Uterus (tissue), 4 donors: Measurements from ENCODE around the gene NR2F1-AS1. TPM values are rescaled to one million over a fixed set of nuclear protein-coding genes. Genes with fewer than 3 reads are reported as not detected.

Experiments
- DNase-seq, 2 donors: peaks; one replicate each; pipeline ENCODE4 v3.0.0-alpha.2; 2019 to 2020
- H3K27ac ChIP-seq, 2 donors: fragments of 200-600 bp; sonication (generic); 1 replicate in 1 of 2; 2 replicates in 1 of 2; pipeline ENCODE4 v1.5.1; 2016 to 2018
- H3K27me3 ChIP-seq, 2 donors: fragments of 200-600 bp; sonication (generic); one replicate each; pipeline ENCODE4 v1.5.1; 2018 to 2019; ENCODE audit warnings: control low read depth in 1 of 2
- H3K36me3 ChIP-seq, 2 donors: fragments of 200-600 bp; sonication (generic); one replicate each; pipeline ENCODE4 v1.5.1; 2019; ENCODE audit warnings: control low read depth in 1 of 2
- H3K4me1 ChIP-seq, 2 donors: fragments of 200-600 bp; sonication (generic); one replicate each; pipeline ENCODE4 v1.5.1; 2018 to 2019; ENCODE audit warnings: control low read depth in 1 of 2
- H3K4me3 ChIP-seq, 2 donors: fragments of 200-600 bp; sonication (generic); 1 replicate in 1 of 2; 2 replicates in 1 of 2; pipeline ENCODE4 v1.5.1; 2018 to 2019; ENCODE audit warnings: mild to moderate bottlenecking in 1 of 2
- H3K9me3 ChIP-seq, 2 donors: fragments of 200-600 bp; sonication (generic); one replicate each; pipeline ENCODE4 v1.5.1; 2019; ENCODE audit warnings: control low read depth in 1 of 2
- POLR2A ChIP-seq, 2 donors: fragments of 450-650 bp; IDR thresholded peaks; one replicate each; pipeline ENCODE4 v1.6.1; 2016; ENCODE audit warnings: antibody characterized with exemption in 2 of 2, mild to moderate bottlenecking in 1 of 2, moderate library complexity in 1 of 2
- intact Hi-C: fragments of 100-400 bp; cut with DNase I; formaldehyde crosslinking; loops from one replicate; pipeline ENCODE4 v1.15.1; 2023; ENCODE audit warnings: low total_unique reads
- total RNA-seq, 4 donors: library from RNA; depleted of rRNA in 3 of 4; stranded (reverse); fragments of >200 nt in 3 of 4; gene quantifications; one replicate each; pipeline versions ENCODE4 v1.1.0 to v1.2.4, GENCODE V29; 2014 to 2023
- TF ChIP-seq, protein P1 (sequence below), 4 experiments: fragments of 200-600 bp in 2 of 4; fragments of 450-650 bp in 2 of 4; sonication (generic) in 2 of 4; IDR thresholded peaks; one replicate each; pipeline ENCODE4 v1.5.1; 2016 to 2019; ENCODE audit warnings: antibody characterized with exemption in 4 of 4, mild to moderate bottlenecking in 2 of 4, moderate library complexity in 1 of 4
- donor health status: DM: yes; HTN: yes; CAD: no.

NR2F1-AS1 gene
- total RNA-seq, 4 donors from 2014 or later = 4.4 to 46.1 (median 19.9) TPM

GRCh38 chr5:93406971-93407401 is 174.0 kb downstream of the NR2F1-AS1 start:
- Histone ChIP-seq H3K4me1 (no peaks in the 10 kb centered on the region), H3K27ac (no peak overlapping the region), H3K9me3 (no peaks in the 10 kb centered on the region), H3K4me3 (no peak overlapping the region), H3K27me3 (no peaks in the 10 kb centered on the region), H3K36me3 (no peaks in the 10 kb centered on the region)
- no peak for TF ChIP-seq POLR2A (IDR thresholded peaks at IDR 0.05)
- TF ChIP-seq, protein P1, sequence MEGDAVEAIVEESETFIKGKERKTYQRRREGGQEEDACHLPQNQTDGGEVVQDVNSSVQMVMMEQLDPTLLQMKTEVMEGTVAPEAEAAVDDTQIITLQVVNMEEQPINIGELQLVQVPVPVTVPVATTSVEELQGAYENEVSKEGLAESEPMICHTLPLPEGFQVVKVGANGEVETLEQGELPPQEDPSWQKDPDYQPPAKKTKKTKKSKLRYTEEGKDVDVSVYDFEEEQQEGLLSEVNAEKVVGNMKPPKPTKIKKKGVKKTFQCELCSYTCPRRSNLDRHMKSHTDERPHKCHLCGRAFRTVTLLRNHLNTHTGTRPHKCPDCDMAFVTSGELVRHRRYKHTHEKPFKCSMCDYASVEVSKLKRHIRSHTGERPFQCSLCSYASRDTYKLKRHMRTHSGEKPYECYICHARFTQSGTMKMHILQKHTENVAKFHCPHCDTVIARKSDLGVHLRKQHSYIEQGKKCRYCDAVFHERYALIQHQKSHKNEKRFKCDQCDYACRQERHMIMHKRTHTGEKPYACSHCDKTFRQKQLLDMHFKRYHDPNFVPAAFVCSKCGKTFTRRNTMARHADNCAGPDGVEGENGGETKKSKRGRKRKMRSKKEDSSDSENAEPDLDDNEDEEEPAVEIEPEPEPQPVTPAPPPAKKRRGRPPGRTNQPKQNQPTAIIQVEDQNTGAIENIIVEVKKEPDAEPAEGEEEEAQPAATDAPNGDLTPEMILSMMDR (IDR thresholded peaks at IDR 0.05) = no peak
- no peak for DNase-seq
- intact Hi-C loops = no loop called here

- no peaks in the 10 kb centered on the region for H3K27me3 ChIP-seq
- H3K4me3 ChIP-seq = no peak overlapping the region
- intact Hi-C loops = no loop called here
- H3K27ac ChIP-seq = no peak overlapping the region
- DNase-seq = no peak
- no peaks in the 10 kb centered on the region for H3K4me1 ChIP-seq
- H3K9me3 ChIP-seq = no peaks in the 10 kb centered on the region
- TF ChIP-seq POLR2A (IDR thresholded peaks at IDR 0.05) = no peak
- TF ChIP-seq, protein P1 (IDR thresholded peaks at IDR 0.05) = no peak
- no peaks in the 10 kb centered on the region for H3K36me3 ChIP-seq
Measured at GRCh38 chr5:93404246-93404645, 176.8 kb downstream of the NR2F1-AS1 start.

GRCh38 chr5:93403141-93403928 is 177.7 kb downstream of the NR2F1-AS1 start:
- no peaks in the 10 kb centered on the region for H3K27me3 ChIP-seq
- H3K36me3 ChIP-seq = no peaks in the 10 kb centered on the region
- intact Hi-C loops = no loop called here
- H3K27ac ChIP-seq = no peak overlapping the region
- H3K4me1 ChIP-seq = no peaks in the 10 kb centered on the region
- H3K9me3 ChIP-seq = no peaks in the 10 kb centered on the region
- H3K4me3 ChIP-seq = no peak overlapping the region
- TF ChIP-seq, protein P1 (IDR thresholded peaks at IDR 0.05) = no peak
- TF ChIP-seq POLR2A (IDR thresholded peaks at IDR 0.05) = no peak
- no peak for DNase-seq

GRCh38 chr5:93402451-93402850 is 178.6 kb downstream of the NR2F1-AS1 start:
- Histone ChIP-seq H3K4me3 (no peak overlapping the region), H3K27me3 (no peaks in the 10 kb centered on the region), H3K9me3 (no peaks in the 10 kb centered on the region), H3K4me1 (no peaks in the 10 kb centered on the region), H3K36me3 (no peaks in the 10 kb centered on the region), H3K27ac (no peak overlapping the region)
- no peak for DNase-seq
- intact Hi-C loops = no loop called here
- no peak for TF ChIP-seq POLR2A (IDR thresholded peaks at IDR 0.05)
- TF ChIP-seq, protein P1 (IDR thresholded peaks at IDR 0.05) = no peak

DNA sequence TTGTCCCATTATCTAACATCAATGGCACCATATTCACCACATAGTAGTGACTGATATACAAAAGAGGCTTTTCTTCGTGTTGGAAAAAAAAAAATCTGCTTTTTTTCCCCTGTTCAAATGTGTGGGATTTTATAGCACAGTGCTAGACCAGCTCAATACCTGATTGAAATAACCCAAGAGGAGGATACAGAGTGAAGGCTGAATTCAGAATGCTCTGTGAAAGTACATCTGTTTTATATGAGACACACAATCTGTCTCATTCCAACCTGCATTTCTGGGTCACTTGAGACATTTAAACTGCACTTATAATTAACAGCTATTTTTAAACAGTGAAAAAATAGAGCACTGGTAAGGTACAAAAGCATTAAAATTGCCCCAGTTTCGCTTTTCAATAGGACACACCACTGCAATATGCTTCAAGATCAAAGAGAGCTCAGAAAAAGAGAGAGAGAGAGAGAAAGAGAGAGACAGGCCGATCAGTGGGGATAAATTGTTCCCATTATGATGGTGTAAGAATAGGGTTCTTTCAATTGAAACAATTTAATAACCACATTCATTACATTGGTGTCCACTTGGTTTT is 179.3 kb downstream of the NR2F1-AS1 start:
- Histone ChIP-seq H3K9me3 (no peaks in the 10 kb centered on the region), H3K36me3 (no peaks in the 10 kb centered on the region), H3K27me3 (no peaks in the 10 kb centered on the region), H3K4me3 (no peak overlapping the region), H3K27ac (no peak overlapping the region), H3K4me1 (no peaks in the 10 kb centered on the region)
- DNase-seq = no peak
- intact Hi-C loops = no loop called here
- TF ChIP-seq POLR2A (IDR thresholded peaks at IDR 0.05) = no peak
